HG03025 (cell line): ENCODE data around the gene TEX9.

Source experiments
- ATAC-seq: cut with Tn5 transposase; IDR thresholded peaks from one replicate; pipeline ENCODE4 v1.9.1; 2021; ENCODE audit warnings: mild to moderate bottlenecking, moderate library complexity; ENCODE audit not compliant: unreplicated experiment, low FRiP score

The TEX9 gene

DNA sequence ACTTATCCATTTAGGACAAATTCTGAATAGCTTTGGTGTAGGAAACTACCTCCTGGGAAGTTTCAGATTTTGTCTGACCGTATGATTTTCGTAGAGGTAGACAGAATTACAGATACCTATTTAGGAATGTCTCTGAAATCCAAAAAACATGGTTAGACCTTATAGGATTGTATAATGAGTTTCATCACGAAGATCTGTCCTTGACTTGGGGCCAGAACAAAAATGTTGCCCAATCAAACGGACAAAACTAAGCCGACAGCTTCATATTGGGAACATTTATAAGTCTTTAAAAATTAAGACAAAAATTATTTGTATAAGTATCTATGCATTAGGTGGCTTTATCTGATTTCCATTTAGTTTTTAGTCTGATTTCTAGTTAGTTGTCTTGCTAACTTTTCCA is 67.1 kb downstream of the TEX9 start:
- ATAC-seq: no peak

DNA sequence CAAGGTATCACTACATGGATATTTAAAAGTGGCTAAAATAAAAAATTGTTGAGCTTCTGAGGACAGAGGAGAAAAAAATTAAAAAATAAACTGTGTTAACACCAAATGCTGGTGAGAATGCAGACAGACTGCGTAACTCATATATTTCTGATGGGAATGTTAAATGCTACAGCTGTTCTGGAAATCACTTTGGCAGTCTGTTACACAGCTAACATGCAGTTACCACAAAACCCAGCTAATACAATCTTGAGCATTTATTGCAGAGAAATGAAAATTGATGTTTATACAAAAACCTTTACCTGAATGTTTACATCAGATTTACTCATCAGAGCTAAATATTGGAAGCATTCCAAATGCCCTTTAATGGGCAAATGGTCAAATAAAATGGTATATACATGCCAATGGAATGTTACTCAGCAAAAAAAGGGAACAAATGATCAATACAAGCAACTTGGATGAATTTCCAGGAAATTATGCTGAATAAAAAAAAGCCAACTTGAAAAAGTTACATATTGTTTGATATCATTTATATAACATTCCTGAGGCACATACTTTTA is 75.1 kb downstream of the TEX9 start:
- ATAC-seq: no peak

DNA sequence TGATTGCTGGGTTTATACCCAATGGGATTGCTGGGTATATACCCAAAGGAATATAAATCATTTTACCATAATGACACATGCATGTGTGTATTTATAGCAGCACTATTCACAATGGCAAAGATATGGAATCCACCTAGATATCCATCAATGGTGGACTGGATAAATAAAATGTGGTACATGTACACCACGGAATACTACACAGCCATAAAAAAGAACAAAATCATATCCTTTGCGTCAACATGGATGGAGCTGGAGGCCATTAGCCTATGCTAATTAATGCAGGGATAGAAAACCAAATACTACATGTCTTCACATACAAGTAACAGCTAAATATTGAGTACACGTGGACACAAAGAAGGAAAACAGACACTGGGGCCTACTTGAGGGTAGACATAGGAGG is 77.1 kb downstream of the TEX9 start:
- no peak for ATAC-seq

DNA sequence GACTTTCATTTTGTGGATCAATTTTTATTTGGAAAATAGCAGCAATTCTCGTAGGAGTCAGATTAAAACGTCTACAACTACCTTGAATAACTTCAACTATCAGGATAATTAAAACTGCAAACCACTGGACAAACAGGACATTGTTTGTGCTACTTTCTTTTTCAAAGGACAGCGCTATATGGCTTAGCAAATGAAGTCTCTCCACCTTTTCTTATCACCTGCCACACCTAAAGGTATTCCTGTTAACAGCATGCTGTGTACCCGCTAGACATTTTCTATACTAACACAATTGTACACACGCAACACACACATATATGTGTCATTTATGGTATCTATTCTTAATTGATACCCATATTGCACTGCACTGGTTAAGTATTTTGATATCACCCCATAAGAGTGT is 80.5 kb downstream of the TEX9 start:
- ATAC-seq: no peak

DNA sequence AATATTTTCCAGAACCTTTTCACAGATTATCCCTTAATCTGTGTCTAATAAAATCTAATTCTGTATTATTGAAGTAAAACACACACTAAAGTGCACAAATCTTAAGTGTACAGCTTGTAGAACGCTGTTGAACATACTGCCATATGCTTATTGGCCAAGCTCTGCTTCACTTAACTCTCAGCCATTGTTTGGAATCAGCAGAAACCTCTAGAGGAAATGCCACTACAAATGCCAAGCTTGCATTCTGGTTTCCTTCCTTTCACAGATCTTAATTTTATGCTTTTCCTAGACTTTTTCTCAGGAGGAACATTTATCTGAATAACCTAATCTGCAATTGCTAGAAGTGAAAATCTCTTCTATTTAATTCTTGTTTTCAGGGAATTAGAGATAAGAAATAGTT is 89.6 kb downstream of the TEX9 start:
- no peak for ATAC-seq

DNA sequence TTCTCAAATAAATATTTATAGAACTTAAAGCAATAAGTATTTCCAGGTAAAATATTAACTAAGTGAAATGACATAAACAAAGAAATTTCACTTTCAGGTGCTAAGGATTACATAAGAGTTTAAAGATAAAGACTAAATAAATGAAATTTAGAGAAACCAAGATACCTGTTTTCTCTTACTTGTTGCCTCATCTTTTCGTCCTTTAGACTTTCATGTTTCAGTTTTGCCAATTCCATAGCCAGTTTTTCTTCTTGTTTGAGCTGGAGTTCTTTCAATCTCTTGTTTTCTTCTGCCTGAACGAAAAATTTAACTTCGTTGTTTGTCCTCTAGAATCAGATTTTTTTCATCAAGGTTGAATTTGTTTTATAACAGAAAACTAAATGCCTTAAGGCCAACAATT is 91.0 kb downstream of the TEX9 start:
- no peak for ATAC-seq

DNA sequence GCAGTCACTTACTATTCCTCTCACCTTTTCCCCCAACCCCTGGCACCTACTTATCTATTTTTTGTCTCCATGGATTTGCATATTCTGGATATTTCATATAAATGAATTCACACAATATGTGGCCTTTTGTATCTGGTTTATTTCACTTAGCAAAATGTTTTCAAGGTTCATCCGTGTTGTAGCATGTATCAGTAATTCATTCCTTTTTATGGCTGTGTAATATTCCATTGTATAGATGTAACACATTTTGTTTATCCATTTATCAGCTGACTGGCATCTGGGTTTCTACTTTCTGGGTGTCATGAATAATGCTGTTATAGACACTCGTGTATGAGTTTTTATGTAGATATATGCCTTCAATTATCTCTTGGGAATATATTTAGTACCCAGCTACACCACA is 93.9 kb downstream of the TEX9 start:
- ATAC-seq: no peak

DNA sequence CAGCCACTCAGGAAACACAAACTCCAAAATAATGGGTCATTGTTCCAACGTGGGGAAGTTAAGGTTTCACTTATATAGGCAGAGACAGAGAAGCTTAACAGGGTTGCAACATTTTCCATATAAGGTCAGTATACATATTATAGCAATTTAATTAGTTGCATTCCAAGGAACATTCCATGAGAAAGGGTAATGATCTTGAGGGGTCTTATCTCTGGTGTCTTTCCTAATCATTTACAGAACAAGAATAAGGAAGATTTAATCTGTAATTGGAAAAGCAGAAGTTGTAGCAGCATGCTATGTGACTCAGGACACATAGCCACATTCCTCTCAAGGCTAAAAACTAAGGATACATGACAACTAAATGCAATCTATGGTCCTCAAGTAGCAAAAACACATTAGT is 94.8 kb downstream of the TEX9 start:
- no peak for ATAC-seq

DNA sequence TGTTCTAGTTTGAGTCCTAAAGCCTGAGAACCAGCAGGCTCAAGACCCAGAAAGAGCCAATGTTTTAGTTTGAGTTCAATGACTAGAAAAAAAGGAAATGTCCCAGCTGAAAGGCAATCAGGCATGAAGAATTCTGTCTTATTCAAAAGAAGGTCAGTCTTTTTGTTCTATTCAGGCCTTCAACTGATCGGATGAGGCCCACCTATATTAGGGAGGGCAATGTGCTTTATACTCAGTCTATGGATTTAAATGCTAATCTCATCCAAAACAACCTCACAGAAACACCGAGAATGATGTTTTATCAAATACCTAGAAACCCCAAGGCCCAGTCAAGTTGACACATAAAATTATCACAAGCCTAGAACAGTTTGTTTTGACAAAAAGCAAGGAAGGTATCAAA is 95.7 kb downstream of the TEX9 start:
- ATAC-seq: no peak

DNA sequence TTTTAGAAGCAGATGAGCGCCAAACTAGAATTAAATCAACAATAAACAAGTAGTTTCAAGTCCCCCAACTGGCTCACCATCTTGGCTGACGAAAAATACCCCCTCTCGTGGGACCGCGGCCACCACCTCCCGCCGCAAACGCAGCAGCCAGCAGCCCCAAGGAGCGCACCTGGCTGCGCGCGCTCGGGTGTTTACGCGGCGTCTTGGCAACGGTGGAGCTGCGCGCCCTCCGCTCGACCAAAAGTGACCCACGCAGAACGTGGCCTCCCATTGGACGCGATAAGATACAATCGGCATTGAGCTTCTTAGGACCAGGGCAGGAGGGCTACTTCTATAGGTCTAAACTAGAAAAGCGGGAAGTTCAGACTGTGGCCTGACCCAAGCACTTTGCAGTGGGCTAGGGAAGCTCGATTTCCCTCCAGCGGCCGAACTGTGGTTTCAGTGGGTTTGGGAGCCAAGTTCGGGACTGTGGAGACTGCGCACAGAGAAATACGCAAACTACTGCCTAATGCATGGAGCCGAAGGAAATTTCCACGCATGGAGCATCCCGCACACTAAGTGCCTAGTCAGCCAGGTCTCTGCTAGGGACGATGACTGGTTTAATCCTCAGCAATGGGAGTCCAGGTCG is 99.8 kb downstream of the TEX9 start, which contains the start of gene MNS1:
Gene MNS1 (minus strand): TSS at position 245 of the 628 bp plus-strand sequence. CDS start 165 bp downstream, at position 80.
- ATAC-seq: peak; percentile 99

DNA sequence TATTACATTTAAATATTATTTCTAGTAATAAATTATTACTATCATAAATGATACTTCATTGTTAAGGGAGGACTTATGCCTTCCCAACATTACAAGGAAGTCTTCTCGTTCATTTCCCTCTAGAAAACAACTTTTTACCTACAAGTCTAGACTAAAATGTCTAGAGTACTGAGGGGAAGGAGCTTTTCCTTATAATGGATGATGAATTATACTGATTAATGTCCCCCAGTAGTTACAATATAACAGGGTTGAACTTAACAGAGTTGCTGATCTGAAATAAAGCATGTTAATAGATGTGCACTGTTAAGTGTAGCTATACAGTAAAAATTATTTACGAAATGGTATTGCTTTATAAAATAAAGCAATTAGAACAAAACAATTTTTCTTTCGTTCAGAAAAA is 102.4 kb downstream of the TEX9 start:
- ATAC-seq: no peak

DNA sequence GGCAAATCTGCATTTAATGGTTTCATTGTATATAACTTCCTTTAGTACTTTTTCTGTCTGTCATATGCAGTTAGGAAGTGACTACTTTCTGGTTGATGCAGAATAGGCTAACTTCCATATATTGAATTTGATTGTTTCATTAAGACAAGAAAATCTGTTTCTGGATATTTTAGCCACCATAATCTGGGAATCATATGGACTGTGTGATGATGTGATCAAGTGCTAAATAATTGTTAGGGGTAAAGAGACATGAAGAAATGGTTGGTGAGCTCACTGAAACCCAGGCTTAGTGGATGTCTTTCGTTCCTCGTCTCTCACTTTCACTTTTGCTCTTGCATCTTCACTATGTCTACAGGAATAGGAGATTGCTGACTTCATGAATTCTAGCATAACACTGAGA is 103.2 kb downstream of the TEX9 start:
- peak; percentile 38 for ATAC-seq

DNA sequence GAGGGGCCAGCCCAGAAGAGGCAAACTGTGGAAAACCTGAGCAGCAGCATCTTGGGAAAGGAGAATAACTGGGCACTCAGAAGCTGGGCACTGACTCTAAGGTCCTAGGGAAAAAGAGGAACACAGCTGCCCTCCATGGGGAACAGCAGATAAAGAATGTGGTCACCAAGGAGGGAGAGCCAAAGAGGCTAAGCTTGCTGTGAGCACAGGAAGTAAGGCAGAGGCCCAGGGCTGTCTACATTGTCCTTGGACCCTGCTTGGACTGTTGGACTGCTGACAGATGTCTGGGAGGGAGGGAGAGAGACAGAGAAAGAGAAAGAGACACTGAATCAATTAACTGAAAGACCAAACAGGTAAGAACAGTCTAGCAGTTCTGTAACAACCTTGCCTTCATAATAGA is 104.3 kb downstream of the TEX9 start:
- no peak for ATAC-seq

DNA sequence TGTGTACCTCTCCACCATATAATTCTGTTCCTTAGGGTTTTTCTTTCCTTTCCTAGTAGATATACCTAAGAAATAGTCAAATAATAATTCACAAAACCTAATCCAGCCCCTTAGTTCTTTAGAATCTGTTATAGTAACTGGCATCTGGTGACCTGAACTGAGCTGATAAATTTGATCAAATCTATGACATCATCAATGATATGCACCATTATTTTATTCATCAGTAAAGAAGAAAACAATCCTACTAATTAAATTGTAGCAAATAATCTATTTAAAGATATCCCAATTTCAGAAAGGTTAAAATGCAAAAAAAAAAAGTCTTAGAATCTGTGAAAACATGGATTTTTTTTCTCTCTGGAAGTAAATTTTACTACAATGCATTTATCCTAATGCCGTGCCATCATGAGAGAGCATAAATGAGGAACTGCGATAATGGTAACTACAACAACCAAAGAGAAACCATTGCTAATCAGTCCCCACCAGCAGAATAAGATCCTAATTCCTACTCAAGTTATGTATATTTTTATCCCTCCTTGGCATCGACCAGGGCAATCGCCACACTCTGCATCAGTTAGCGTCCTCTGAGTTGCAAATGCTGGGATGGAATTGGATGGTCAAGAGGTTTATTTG is 106.3 kb downstream of the TEX9 start:
- no peak for ATAC-seq

DNA sequence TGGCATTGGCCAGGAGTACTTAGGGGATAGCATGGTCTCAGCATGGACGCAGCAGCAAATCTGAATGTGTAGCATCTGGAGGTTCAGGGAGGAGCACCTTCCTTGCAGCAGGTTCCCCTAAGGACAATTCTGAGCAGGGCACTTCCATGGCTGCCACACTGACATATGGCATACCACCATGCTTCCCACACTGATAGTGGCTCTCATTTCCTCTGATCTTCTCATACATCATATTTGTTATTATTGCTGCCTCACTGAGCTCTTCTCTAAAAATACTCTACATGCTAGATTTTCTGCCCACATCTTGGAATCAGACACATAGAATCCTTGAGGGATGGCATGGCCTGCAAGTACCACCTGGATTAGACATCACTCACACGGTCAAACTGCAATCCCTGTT is 107.1 kb downstream of the TEX9 start:
- ATAC-seq: no peak

DNA sequence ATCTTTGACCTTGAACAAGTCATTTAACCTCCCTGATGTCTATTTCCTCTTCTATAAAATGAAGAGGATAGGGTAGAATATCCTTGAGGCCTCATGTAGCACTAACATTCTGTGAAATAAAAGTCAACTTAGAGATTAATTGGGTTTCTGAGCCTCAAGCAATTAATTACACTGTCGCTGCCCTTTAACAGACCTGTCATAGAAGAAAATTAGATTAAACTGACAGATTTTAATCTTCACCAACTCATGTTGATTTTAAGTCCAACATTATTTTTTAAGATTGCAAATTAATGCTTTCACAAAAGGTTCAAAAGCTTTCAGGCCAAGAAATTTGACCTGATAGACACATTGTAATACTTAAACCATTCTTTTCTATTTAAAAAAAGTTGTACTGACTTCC is 107.8 kb downstream of the TEX9 start:
- no peak for ATAC-seq

DNA sequence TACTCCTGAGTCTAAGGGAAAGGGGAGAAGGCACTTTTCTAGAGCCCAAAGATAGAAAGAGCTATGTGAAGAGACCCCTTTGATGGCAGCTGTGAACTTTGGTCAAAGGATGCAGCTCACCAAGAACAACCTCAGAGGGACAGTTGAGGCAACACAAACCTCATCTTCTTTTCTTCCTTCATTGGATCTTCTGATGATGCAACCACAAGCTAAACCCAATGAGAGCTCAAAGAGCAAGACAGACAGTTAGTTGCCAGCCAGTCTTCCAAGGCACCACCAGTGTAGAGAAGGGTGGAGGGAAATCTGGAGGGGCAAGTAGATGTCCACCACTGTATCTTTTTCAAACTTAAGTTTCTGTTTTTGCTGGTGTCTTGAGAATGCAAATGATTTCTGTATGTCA is 110.1 kb downstream of the TEX9 start:
- ATAC-seq: no peak
